IPS-18c (cell line): ENCODE data around the gene CCDC174.
"Not testable (repeated sequence)": the region's sequence is repeated elsewhere in the genome, so short reads cannot be mapped to it uniquely, and the experiment has no call there.

Experiments used
- H3K4me3 ChIP-seq: 2 replicates; pipeline ENCODE4 v1.7.0; 2013; ENCODE audit warnings: low read depth, mild to moderate bottlenecking, low read length, moderate library complexity; ENCODE audit not compliant: insufficient read depth
- H3K9me3 ChIP-seq: one replicate; pipeline ENCODE4 v1.6.1; 2013; ENCODE audit warnings: mild to moderate bottlenecking, low read length, moderate library complexity; ENCODE audit not compliant: control insufficient read depth, insufficient read depth

The CCDC174 gene

GRCh38 chr3:14651440-14652251 lies at the start of gene CCDC174:
Gene CCDC174 (plus strand): TSS chr3:14651762. CDS start chr3:14651837, 75 bp downstream.
- Histone ChIP-seq H3K4me3 (peak within 1 kb of the TSS; percentile 93), H3K9me3 (no peaks in the 10 kb centered on the region)

- H3K9me3 ChIP-seq: no peaks in the 10 kb centered on the region
- H3K4me3 ChIP-seq: peak overlapping the region; percentile 69
Observed at GRCh38 chr3:14602006-14602803, 49.4 kb upstream of the CCDC174 start.

GRCh38 chr3:14602804-14603644 lies 48.5 kb upstream of the CCDC174 start:
- H3K4me3 ChIP-seq: peak overlapping the region; percentile 69

DNA sequence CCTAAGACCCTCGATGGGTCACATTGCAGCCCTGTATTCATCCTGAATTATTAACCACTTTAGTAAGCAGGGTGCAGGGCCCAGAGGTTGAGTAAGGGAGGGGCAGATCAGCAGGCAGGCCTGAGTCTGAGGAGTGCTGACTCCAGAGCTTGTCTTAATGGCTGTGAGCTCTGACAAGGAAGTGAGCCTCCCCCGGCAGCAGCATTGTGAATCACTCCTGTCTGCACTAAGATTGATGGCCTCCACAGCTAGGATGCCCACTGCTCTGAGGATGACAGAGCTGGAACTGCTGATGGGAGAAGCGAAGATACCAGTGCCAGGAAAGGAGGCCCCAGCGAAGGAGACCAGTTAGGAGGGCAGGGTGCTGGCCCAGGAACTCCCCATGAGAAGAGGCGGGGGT lies 46.5 kb upstream of the CCDC174 start:
- H3K4me3 ChIP-seq: no peak overlapping the region
- peaks cover 3% of the 10 kb centered on the region for H3K9me3 ChIP-seq

More at GRCh38 chr3:14602804-14603644, 48.5 kb upstream of the CCDC174 start:
- H3K9me3 ChIP-seq: peaks cover under 1% of the 10 kb centered on the region

DNA sequence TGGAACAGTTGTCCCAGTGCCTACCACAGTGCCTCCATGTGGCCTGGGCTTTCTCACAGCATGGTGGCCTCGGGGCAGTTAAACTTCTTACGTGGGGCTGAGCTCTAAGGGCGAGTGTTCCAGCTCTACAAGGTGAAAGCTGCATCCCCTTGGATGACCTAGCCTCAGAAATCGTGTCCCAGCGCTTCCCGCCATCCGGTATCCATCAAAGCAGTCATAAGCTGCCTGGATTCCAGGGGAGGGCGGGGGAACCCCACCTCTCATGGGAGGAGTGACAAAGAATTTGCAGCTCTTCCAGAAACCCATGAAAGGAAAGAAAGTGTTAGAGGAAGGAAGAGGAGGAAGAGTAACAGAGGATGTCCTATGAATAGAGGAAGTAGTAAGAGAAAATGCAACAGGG lies 45.8 kb upstream of the CCDC174 start:
- H3K4me3 ChIP-seq: no peak overlapping the region
- H3K9me3 ChIP-seq: peaks cover 3% of the 10 kb centered on the region

- H3K9me3 ChIP-seq: peaks cover 3% of the 10 kb centered on the region
Observed at GRCh38 chr3:14606669-14607339, 44.8 kb upstream of the CCDC174 start.

DNA sequence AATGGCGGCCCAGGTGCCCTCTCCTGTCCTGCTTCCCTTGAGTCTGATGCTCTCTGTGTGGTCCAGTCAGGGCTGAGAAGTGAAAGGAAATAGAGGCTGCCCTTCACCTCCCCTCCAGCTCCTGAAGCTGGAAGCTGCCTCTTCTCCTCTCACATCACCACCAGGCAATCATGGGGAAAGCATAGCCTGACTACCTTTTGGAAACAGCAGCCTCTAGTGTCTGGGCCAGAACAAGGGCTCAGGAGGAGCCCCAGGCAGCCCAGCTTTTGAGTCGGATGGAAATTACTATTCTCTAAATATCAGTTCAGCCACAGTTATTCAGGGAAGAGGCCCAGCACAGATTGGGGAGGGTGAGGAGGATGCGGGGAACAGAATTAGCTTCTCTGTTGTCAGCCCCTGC lies 43.3 kb upstream of the CCDC174 start:
- H3K9me3 ChIP-seq: peaks cover 3% of the 10 kb centered on the region
- no peak overlapping the region for H3K4me3 ChIP-seq

More at GRCh38 chr3:14606669-14607339, 44.8 kb upstream of the CCDC174 start:
- no peak overlapping the region for H3K4me3 ChIP-seq

DNA sequence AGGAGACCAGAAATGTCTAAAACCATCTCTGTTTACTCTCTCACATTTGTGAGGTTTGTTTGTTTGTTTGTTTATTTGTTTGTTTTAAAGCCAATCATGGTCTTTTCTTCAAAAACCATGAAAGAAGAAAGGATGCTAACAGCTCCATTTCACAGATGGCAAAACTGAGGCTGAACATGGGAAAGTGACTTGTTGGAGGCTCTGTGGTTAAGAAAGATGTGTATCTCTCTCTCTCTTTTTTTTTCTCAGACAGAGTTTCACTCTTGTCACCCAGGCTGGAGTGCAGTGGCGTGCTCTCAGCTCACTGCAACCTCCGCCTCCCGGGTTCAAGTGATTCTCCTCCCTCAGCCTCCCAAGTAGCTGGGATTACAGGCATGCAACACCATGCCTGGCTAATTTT lies 42.5 kb upstream of the CCDC174 start:
- H3K4me3 ChIP-seq, H3K9me3 ChIP-seq: not testable (repeated sequence)

- Histone ChIP-seq H3K9me3 (peaks cover 3% of the 10 kb centered on the region), H3K4me3 (no peak overlapping the region)
Observed at GRCh38 chr3:14609506-14609905, 42.1 kb upstream of the CCDC174 start.

- H3K9me3 ChIP-seq: peaks cover 3% of the 10 kb centered on the region
- no peak overlapping the region for H3K4me3 ChIP-seq
Observed at GRCh38 chr3:14609941-14610340, 41.6 kb upstream of the CCDC174 start.

- Histone ChIP-seq H3K4me3 (no peak overlapping the region), H3K9me3 (no peaks in the 10 kb centered on the region)
Observed at GRCh38 chr3:14614189-14614588, 37.4 kb upstream of the CCDC174 start.

DNA sequence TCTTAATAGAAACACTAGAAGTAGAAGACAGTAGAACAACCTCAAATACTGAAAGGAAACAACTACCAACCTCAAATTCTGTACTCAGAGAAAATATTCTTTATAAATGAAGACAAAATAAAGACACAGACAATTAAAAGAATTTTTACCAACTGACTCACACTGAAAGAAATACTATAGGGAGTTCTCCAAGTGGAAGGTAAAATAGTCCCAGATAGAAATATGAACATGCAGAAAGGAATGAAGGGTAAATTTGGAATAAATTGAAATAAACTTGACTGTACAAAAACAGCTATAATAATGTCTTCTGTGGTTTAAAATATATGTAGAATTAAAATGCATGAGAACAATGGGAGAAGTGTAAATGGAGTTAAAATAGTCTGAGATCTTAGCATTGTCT lies 36.7 kb upstream of the CCDC174 start:
- Histone ChIP-seq H3K4me3 (no peak overlapping the region), H3K9me3 (no peaks in the 10 kb centered on the region)

GRCh38 chr3:14616606-14617507 lies 34.7 kb upstream of the CCDC174 start:
- Histone ChIP-seq H3K4me3 (no peak overlapping the region), H3K9me3 (no peaks in the 10 kb centered on the region)

- H3K9me3 ChIP-seq: no peaks in the 10 kb centered on the region
- H3K4me3 ChIP-seq: no peak overlapping the region
Observed at GRCh38 chr3:14617508-14618023, 34.0 kb upstream of the CCDC174 start.

- H3K4me3 ChIP-seq: no peak overlapping the region
- H3K9me3 ChIP-seq: no peaks in the 10 kb centered on the region
Observed at GRCh38 chr3:14619605-14620004, 32.0 kb upstream of the CCDC174 start.

DNA sequence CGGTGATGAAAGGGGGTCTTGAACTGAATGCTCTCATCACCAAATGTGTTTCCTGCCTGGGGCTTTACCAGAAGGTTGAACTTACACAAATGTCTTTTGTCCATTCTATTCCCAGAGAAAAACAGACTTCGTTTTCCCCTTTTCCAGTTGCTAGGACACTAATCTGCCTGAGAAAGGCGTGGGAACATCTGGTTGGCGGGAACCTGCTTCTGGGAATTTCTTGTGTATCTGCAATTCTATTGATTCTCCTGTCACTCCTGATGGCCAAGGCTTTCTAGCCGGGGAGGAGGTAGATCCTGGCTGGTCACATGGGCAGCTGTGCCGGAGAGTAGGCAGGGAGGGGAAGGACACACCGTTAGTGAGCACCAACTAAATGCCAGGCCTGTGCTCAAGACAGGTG lies 31.1 kb upstream of the CCDC174 start:
- H3K9me3 ChIP-seq: no peaks in the 10 kb centered on the region
- no peak overlapping the region; the same call in 1 of the 2 replicates for H3K4me3 ChIP-seq
